Mesenchymal stem cell (in vitro differentiated cells and primary cell): ENCODE data around the gene CDK14.
A peak's percentile ranks its signal among the peaks of the same experiment; 100 is the strongest.

Experiments used
- DNase-seq: peaks from one replicate; pipeline ENCODE4 v3.0.0-alpha.2; 2013
- H2AFZ ChIP-seq: one replicate; pipeline ENCODE4 v1.6.1; 2013; ENCODE audit warnings: low read depth, mild to moderate bottlenecking, control low read depth, inconsistent platforms, low read length, moderate library complexity
- H2AK5ac ChIP-seq: 2 replicates; pipeline ENCODE4 v1.6.1; 2013; ENCODE audit warnings: low read length, moderate library complexity, mild to moderate bottlenecking, inconsistent platforms; ENCODE audit not compliant: severe bottlenecking
- H2BK120ac ChIP-seq: one replicate; pipeline ENCODE4 v1.6.1; 2013; ENCODE audit warnings: low read depth, mild to moderate bottlenecking, inconsistent platforms, low read length, moderate library complexity
- H2BK12ac ChIP-seq, 2 experiments: one replicate each; pipeline ENCODE4 v1.6.1; 2013; ENCODE audit warnings: inconsistent platforms in 2 of 2, low read length in 2 of 2, mild to moderate bottlenecking in 2 of 2, moderate library complexity in 2 of 2, control low read depth in 1 of 2
- H2BK15ac ChIP-seq: one replicate; pipeline ENCODE4 v1.6.1; 2013; ENCODE audit warnings: mild to moderate bottlenecking, low read depth, inconsistent platforms; ENCODE audit not compliant: poor library complexity, severe bottlenecking
- H2BK5ac ChIP-seq: 2 replicates; pipeline ENCODE4 v1.6.1; 2013; ENCODE audit warnings: low read depth, mild to moderate bottlenecking, low read length, control low read depth, inconsistent platforms; ENCODE audit not compliant: poor library complexity, severe bottlenecking
- H3K14ac ChIP-seq, 2 experiments: one replicate each; pipeline ENCODE4 v1.6.1; 2013; ENCODE audit warnings: inconsistent platforms in 2 of 2, low read length in 2 of 2, control low read depth in 1 of 2, mild to moderate bottlenecking in 1 of 2, moderate library complexity in 1 of 2
- H3K18ac ChIP-seq, 2 experiments: one replicate each; pipeline ENCODE4 v1.6.1; 2013; ENCODE audit warnings: inconsistent platforms in 2 of 2, low read length in 2 of 2, control low read depth in 1 of 2, low read depth in 1 of 2, mild to moderate bottlenecking in 1 of 2
- H3K23ac ChIP-seq, 2 experiments: one replicate each; pipeline ENCODE4 v1.6.1; 2013; ENCODE audit warnings: inconsistent platforms in 2 of 2, low read length in 2 of 2, mild to moderate bottlenecking in 2 of 2, moderate library complexity in 2 of 2, control low read depth in 1 of 2
- H3K27ac ChIP-seq: 2 replicates; pipeline ENCODE4 v1.5.1; 2013; ENCODE audit warnings: mild to moderate bottlenecking, moderate library complexity, low read length, control low read depth, inconsistent platforms; ENCODE audit not compliant: poor library complexity, severe bottlenecking
- H3K27me3 ChIP-seq, 2 experiments: 2 replicates each; pipeline versions ENCODE4 v1.6.1 to v1.7.0; 2013; ENCODE audit warnings: low read length in 2 of 2, mild to moderate bottlenecking in 2 of 2, moderate library complexity in 2 of 2, control low read depth in 1 of 2, inconsistent platforms in 1 of 2; ENCODE audit not compliant: control insufficient read depth in 1 of 2, insufficient read depth in 1 of 2
- H3K36me3 ChIP-seq, 2 experiments: 2 replicates each; pipeline versions ENCODE4 v1.6.1 to v1.7.0; 2013; ENCODE audit warnings: low read length in 2 of 2, control low read depth in 1 of 2, inconsistent platforms in 1 of 2, low read depth in 1 of 2, mild to moderate bottlenecking in 1 of 2; ENCODE audit not compliant: insufficient read depth in 2 of 2, control insufficient read depth in 1 of 2
- H3K4ac ChIP-seq, 2 experiments: one replicate each; pipeline ENCODE4 v1.6.1; 2013; ENCODE audit warnings: inconsistent platforms in 2 of 2, low read length in 2 of 2, mild to moderate bottlenecking in 2 of 2, moderate library complexity in 2 of 2, control low read depth in 1 of 2, low read depth in 1 of 2
- H3K4me1 ChIP-seq: 2 replicates; pipeline ENCODE4 v1.6.1; 2013; ENCODE audit warnings: low read depth, low read length, control low read depth; ENCODE audit not compliant: control insufficient read depth, insufficient read depth
- H3K4me2 ChIP-seq: 2 replicates; pipeline ENCODE4 v1.6.1; 2013; ENCODE audit warnings: low read length, mild to moderate bottlenecking, inconsistent platforms; ENCODE audit not compliant: poor library complexity, severe bottlenecking
- H3K4me3 ChIP-seq, 2 experiments: 2 replicates each; pipeline versions ENCODE4 v1.5.1 to v1.7.0; 2013; ENCODE audit warnings: low read length in 2 of 2, mild to moderate bottlenecking in 2 of 2, control low read depth in 1 of 2, low read depth in 1 of 2; ENCODE audit not compliant: insufficient read depth in 1 of 2
- H3K79me1 ChIP-seq: replicated peaks from 2 replicates; pipeline ENCODE4 v1.6.1; 2013; ENCODE audit warnings: mild to moderate bottlenecking, control low read depth, low read length, inconsistent platforms; ENCODE audit not compliant: poor library complexity, severe bottlenecking
- H3K9ac ChIP-seq: 2 replicates; pipeline ENCODE4 v1.7.0; 2013; ENCODE audit warnings: mild to moderate bottlenecking, low read length, moderate library complexity
- H3K9me3 ChIP-seq: 2 replicates; pipeline ENCODE4 v1.7.0; 2013; ENCODE audit warnings: mild to moderate bottlenecking, low read length; ENCODE audit not compliant: control insufficient read depth
- H4K8ac ChIP-seq: one replicate; pipeline ENCODE4 v1.6.1; 2013; ENCODE audit warnings: inconsistent platforms, mild to moderate bottlenecking, low read length, moderate library complexity
- H4K91ac ChIP-seq: one replicate; pipeline ENCODE4 v1.6.1; 2013; ENCODE audit warnings: mild to moderate bottlenecking, low read length, inconsistent platforms
- WGBS: methylation state at CpG from one replicate; pipeline ENCODE4 v1.1.7; 2013; ENCODE audit warnings: mixed read lengths; 5-methylcytosine and 5-hydroxymethylcytosine counted together

The CDK14 gene

DNA sequence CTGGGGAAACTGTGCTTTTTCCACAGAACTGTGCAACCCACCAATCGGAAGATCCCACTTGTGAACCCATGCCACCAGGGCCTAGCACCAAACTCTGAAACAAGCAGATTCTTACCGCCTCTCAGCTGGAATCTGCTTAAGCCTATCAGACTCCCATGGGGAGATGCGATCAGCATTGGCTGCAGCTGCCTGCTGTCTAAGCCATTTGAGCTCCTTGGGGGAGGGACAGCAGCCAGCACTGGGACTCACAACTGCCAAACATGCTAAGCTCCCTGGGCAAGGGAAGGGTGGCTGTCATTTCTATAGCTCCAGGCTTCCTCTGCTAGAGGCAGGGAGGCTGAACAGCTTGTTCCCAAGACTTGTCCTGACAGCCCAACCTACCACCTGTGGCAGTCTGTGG is 283.8 kb downstream of the CDK14 start:
- Histone ChIP-seq H3K79me1 (peaks cover 4% of the 10 kb centered on the region), H3K14ac (peak overlapping the region in 1 of 2 experiments; percentile 15), H2BK12ac (no peak overlapping the region), H3K27ac (no peak overlapping the region), H3K4ac (no peak overlapping the region), H3K36me3 (peaks cover 6 to 10% of the 10 kb centered on the region in 2 experiments), H3K4me3 (peak overlapping the region in 1 of 2 experiments; percentile 32), H3K4me2 (no peak overlapping the region), H3K9ac (no peak overlapping the region), H4K91ac (no peak overlapping the region), H3K4me1 (no peaks in the 10 kb centered on the region), H2BK5ac (no peak overlapping the region), H3K27me3 (no peaks in the 10 kb centered on the region), H2AK5ac (no peak overlapping the region), H3K18ac (no peak overlapping the region), H2BK120ac (no peak overlapping the region), H3K23ac (no peak overlapping the region), H4K8ac (no peak overlapping the region), H2AFZ (no peak overlapping the region), H3K9me3 (no peaks in the 10 kb centered on the region), H2BK15ac (no peak overlapping the region)
- no peak for DNase-seq
- 99% methylated on average over 3 of the region's 3 CpGs for WGBS

DNA sequence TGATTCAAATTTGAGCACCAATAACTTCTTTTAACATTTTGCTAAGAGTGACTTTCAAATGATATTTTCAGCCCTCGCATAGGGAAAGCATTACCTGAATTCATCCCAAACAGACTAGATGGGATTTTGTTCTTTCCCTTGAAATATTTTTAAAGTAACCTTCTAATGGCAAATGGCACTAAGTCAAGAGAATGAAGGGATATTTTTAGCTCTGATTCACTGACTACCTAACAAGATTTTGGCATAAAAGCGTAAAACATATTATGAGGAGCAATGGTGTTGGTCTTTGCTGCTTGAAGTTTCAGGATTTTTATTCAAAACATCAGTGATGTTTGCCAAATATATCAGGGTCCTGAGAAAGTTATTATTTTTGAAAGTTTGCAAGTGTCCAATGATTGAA is 290.3 kb downstream of the CDK14 start:
- Histone ChIP-seq H3K4me3 (no peak overlapping the region), H3K4me1 (no peaks in the 10 kb centered on the region), H3K79me1 (no peaks in the 10 kb centered on the region), H3K9me3 (no peaks in the 10 kb centered on the region), H2AK5ac (no peak overlapping the region), H3K4ac (no peak overlapping the region), H3K27me3 (no peaks in the 10 kb centered on the region), H3K27ac (no peak overlapping the region), H2AFZ (no peak overlapping the region), H4K91ac (no peak overlapping the region), H3K23ac (no peak overlapping the region), H3K4me2 (no peak overlapping the region), H3K36me3 (no peaks in the 10 kb centered on the region), H3K18ac (no peak overlapping the region), H2BK120ac (no peak overlapping the region), H2BK15ac (no peak overlapping the region), H3K9ac (no peak overlapping the region), H3K14ac (no peak overlapping the region), H2BK12ac (no peak overlapping the region), H4K8ac (no peak overlapping the region), H2BK5ac (no peak overlapping the region)
- 100% methylated on average over 1 of the region's 2 CpGs for WGBS
- DNase-seq: no peak

DNA sequence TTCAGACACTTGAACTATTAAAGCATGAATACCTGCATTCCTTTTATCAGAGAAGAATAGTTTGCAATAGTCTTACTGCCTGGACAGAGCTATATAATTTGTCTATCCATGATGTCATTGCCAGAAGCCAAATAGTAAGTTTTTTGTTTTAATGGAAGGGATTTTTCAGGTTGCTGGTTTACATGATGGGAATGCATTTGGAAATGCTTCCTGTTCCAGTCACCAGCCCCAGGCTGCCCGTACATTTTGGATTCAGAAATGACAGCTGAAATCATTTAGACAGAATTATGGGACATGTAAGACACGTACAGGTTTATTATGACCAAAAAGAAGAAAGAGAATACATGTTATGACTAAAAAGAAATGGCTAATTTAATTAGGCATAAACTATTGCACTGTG is 293.1 kb downstream of the CDK14 start:
- no peak overlapping the region for H4K8ac ChIP-seq
- H3K4me3 ChIP-seq: no peak overlapping the region
- H2BK120ac ChIP-seq: no peak overlapping the region
- 100% methylated on average over 2 of the region's 2 CpGs for WGBS
- H3K4me2 ChIP-seq: no peak overlapping the region
- no peaks in the 10 kb centered on the region for H3K9me3 ChIP-seq
- no peak overlapping the region for H3K18ac ChIP-seq
- DNase-seq: no peak
- no peak overlapping the region for H3K23ac ChIP-seq
- no peak overlapping the region for H2AK5ac ChIP-seq
- no peaks in the 10 kb centered on the region for H3K79me1 ChIP-seq
- no peak overlapping the region for H3K14ac ChIP-seq
- H2BK15ac ChIP-seq: no peak overlapping the region
- no peak overlapping the region for H2BK12ac ChIP-seq
- H3K4ac ChIP-seq: no peak overlapping the region
- no peak overlapping the region for H3K9ac ChIP-seq
- no peaks in the 10 kb centered on the region for H3K4me1 ChIP-seq
- H3K27ac ChIP-seq: no peak overlapping the region
- no peaks in the 10 kb centered on the region for H3K36me3 ChIP-seq
- no peak overlapping the region for H4K91ac ChIP-seq
- H2BK5ac ChIP-seq: no peak overlapping the region
- H2AFZ ChIP-seq: no peak overlapping the region
- no peaks in the 10 kb centered on the region for H3K27me3 ChIP-seq

DNA sequence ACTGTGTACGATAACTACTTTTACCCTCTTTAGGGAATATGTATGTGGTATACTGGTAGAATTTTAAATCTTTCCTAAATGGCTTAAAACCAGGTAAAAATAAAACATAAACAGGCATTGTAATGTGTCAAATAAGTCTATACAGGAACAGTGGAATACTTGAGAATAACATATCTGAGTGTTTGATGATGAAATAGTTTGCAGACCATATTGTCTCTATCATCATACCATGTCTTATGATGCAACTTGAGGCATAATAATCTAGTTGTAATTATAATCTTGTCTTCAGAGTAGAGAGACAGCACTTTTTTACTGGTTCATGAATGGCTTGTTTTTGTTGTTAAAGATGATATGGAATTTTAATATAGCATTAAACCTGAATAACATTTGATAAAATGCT is 293.5 kb downstream of the CDK14 start:
- no peaks in the 10 kb centered on the region for H3K79me1 ChIP-seq
- H3K4me1 ChIP-seq: no peaks in the 10 kb centered on the region
- H3K4ac ChIP-seq: no peak overlapping the region
- no peak overlapping the region for H3K9ac ChIP-seq
- H3K14ac ChIP-seq: no peak overlapping the region
- no peak overlapping the region for H2AFZ ChIP-seq
- no peak overlapping the region for H2BK12ac ChIP-seq
- no peak overlapping the region for H3K23ac ChIP-seq
- no peaks in the 10 kb centered on the region for H3K36me3 ChIP-seq
- H3K4me3 ChIP-seq: no peak overlapping the region
- no peaks in the 10 kb centered on the region for H3K27me3 ChIP-seq
- H4K8ac ChIP-seq: no peak overlapping the region
- no peak overlapping the region for H3K18ac ChIP-seq
- no peak overlapping the region for H2BK120ac ChIP-seq
- no peak overlapping the region for H2BK5ac ChIP-seq
- no peak overlapping the region for H3K27ac ChIP-seq
- H2BK15ac ChIP-seq: no peak overlapping the region
- no CpG with 5 or more reads among the region's 1 CpG for WGBS
- no peak overlapping the region for H2AK5ac ChIP-seq
- no peaks in the 10 kb centered on the region for H3K9me3 ChIP-seq
- H4K91ac ChIP-seq: no peak overlapping the region
- H3K4me2 ChIP-seq: no peak overlapping the region
- DNase-seq: no peak
